Endodermal cell (in vitro differentiated cells): ENCODE data around the gene ATG9B. TPM values are rescaled to one million over a fixed set of nuclear protein-coding genes. Genes with fewer than 3 reads are reported as not detected.

Source experiments
- DNase-seq: peaks from one replicate; pipeline ENCODE4 v3.0.0-alpha.2; 2017
- H3K27ac ChIP-seq: 2 replicates; pipeline ENCODE4 v1.5.1; 2013; ENCODE audit warnings: mild to moderate bottlenecking, low read depth, low read length, moderate library complexity
- H3K27me3 ChIP-seq: 2 replicates; pipeline ENCODE4 v1.6.1; 2013; ENCODE audit warnings: mild to moderate bottlenecking, low read length, moderate library complexity; ENCODE audit not compliant: insufficient read depth, control insufficient read depth, poor library complexity, severe bottlenecking
- H3K36me3 ChIP-seq: 2 replicates; pipeline ENCODE4 v1.7.0; 2013; ENCODE audit warnings: mild to moderate bottlenecking, low read length, moderate library complexity; ENCODE audit not compliant: control insufficient read depth, insufficient read depth
- H3K4me1 ChIP-seq: one replicate; pipeline ENCODE4 v1.7.0; 2013; ENCODE audit warnings: low read length; ENCODE audit not compliant: control insufficient read depth, insufficient read depth
- H3K4me3 ChIP-seq: 2 replicates; pipeline ENCODE4 v1.5.1; 2013; ENCODE audit warnings: mild to moderate bottlenecking, low read length, moderate library complexity
- H3K9ac ChIP-seq: 2 replicates; pipeline ENCODE4 v1.6.1; 2013; ENCODE audit warnings: mild to moderate bottlenecking, low read length, moderate library complexity; ENCODE audit not compliant: poor library complexity, severe bottlenecking; ENCODE audit errors: extremely low read depth
- H3K9me3 ChIP-seq: 2 replicates; pipeline ENCODE4 v1.6.1; 2013; ENCODE audit warnings: mild to moderate bottlenecking, low read length, moderate library complexity; ENCODE audit not compliant: control insufficient read depth
- H3K27ac Mint-ChIP-seq: 2 replicates; pipeline ENCODE4 v1.8.0; 2020; ENCODE audit warnings: mixed read lengths
- H3K27me3 Mint-ChIP-seq: 2 replicates; pipeline ENCODE4 v1.8.0; 2021; ENCODE audit warnings: mild to moderate bottlenecking, mixed read lengths; ENCODE audit not compliant: insufficient read depth
- H3K36me3 Mint-ChIP-seq: 2 replicates; pipeline ENCODE4 v1.8.0; 2020; ENCODE audit warnings: low read depth, mixed read lengths
- H3K4me1 Mint-ChIP-seq: 2 replicates; pipeline ENCODE4 v1.8.0; 2020; ENCODE audit warnings: mixed read lengths
- H3K4me3 Mint-ChIP-seq: 2 replicates; pipeline ENCODE4 v1.8.0; 2020; ENCODE audit warnings: mild to moderate bottlenecking, moderate library complexity, mixed read lengths
- H3K9me3 Mint-ChIP-seq: 2 replicates; pipeline ENCODE4 v1.8.0; 2020; ENCODE audit warnings: mild to moderate bottlenecking, mixed read lengths
- CTCF ChIP-seq: fragments of 200-600 bp; sonication (generic); conservative IDR thresholded peaks from 2 replicates; pipeline ENCODE4 v1.5.0; 2021; ENCODE audit warnings: antibody characterized with exemption, mild to moderate bottlenecking
- WGBS, 2 experiments: methylation state at CpG; one replicate each; pipeline versions ENCODE4 v1.1.5 to v1.1.7; 2013; ENCODE audit warnings: missing lambda C conversion rate in 2 of 2, mixed read lengths in 1 of 2; ENCODE audit not compliant: insufficient coverage in 1 of 2, insufficient read length in 1 of 2; 5-methylcytosine and 5-hydroxymethylcytosine counted together
- total RNA-seq, 2 donors: library from RNA; stranded (reverse); fragmentation: NEBNext Ultra II Directional in 1 of 2; extraction: Animal tissue kit (Norgen Biotek cat#: 25700) in 1 of 2; gene quantifications; 2 replicates in 1 of 2; 3 replicates in 1 of 2; pipeline ENCODE4 v1.2.1, GENCODE V29; 2021

ATG9B gene
- total RNA-seq, 2 donors from 2014 or later, result 2.0 to 3.0 TPM

DNA sequence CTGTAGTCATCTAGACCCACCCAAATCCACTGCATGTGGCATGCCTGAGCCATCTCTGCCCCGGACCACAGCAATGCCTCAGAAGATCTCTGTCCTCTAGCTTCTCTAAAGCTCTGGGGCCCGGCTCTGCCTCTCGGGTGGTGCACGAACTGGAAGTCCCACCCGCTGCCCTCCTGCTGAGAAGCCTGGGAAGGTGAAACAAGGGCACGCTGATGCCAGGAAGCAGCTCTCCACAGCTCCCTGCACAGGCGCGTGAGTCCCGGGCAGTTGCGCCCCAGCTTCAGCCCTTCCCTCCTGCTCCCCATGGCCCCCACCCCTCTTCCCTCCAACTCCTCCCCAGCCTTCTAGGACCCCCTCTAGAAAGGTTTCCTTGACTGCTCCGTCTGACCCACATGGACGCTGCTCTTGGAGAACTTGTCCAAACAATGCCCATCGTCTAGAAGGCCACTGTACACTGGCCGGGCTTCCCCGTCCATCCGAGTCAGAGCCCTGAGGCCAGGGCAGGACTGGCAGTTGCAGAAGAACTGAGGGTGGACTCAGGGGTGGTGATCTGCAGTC lies 58.9 kb downstream of the ATG9B start:
- Histone ChIP-seq H3K4me3 (no peak overlapping the region), H3K27ac (no peak overlapping the region), H3K9me3 (no peaks in the 10 kb centered on the region), H3K4me1 (peaks cover 3% of the 10 kb centered on the region), H3K9ac (no peak overlapping the region), H3K27me3 (peaks cover 4% of the 10 kb centered on the region), H3K36me3 (no peaks in the 10 kb centered on the region)
- Mint-ChIP-seq H3K4me1 (peaks cover 6% of the 10 kb centered on the region), H3K27me3 (peaks cover 44% of the 10 kb centered on the region), H3K9me3 (no peaks in the 10 kb centered on the region), H3K4me3 (no peak overlapping the region), H3K27ac (no peak overlapping the region), H3K36me3 (no peaks in the 10 kb centered on the region)
- WGBS, 2 experiments, result 89 to 93% methylated on average over 12 to 16 of the region's 16 CpGs
- TF ChIP-seq CTCF, result no peak
- no peak for DNase-seq

Other genes with a start within 250 kb of the ATG9B start
- under 1 TPM; 0.31 to 0.35 TPM for gene TMEM176B, start 224.1 kb downstream of the ATG9B start, total RNA-seq
- not detected for gene TMEM176A, start 223.7 kb downstream of the ATG9B start, total RNA-seq
- gene AOC1, start 172.0 kb downstream of the ATG9B start, total RNA-seq, result not detected
- 1 to 10 TPM; 1.1 to 1.9 TPM for gene KCNH2, start 46.2 kb downstream of the ATG9B start, total RNA-seq
- 1 to 10 TPM; 2.3 to 9.1 TPM for gene NOS3, start 33.5 kb downstream of the ATG9B start, total RNA-seq
- 10 to 100 TPM; 35.9 to 37.2 TPM for gene ABCB8, start 4.0 kb upstream of the ATG9B start, total RNA-seq
- 1 to 10 TPM; 2.5 to 3.0 TPM for gene ASIC3, start 24.0 kb upstream of the ATG9B start, total RNA-seq
- 10 to 100 TPM; 22.2 to 25.2 TPM for gene CDK5, start 33.4 kb upstream of the ATG9B start, total RNA-seq
- gene SLC4A2, start 35.1 kb upstream of the ATG9B start, total RNA-seq, result 100 to 1,000 TPM; 265 to 284 TPM
- gene FASTK, start 56.3 kb upstream of the ATG9B start, total RNA-seq, result 10 to 100 TPM; 64.0 to 71.0 TPM
- 10 to 100 TPM; 48.1 to 52.6 TPM for gene TMUB1, start 59.0 kb upstream of the ATG9B start, total RNA-seq
- gene AGAP3, start 62.0 kb upstream of the ATG9B start, total RNA-seq, result 100 to 1,000 TPM; 113 to 116 TPM
- gene GBX1, start 143.2 kb upstream of the ATG9B start, total RNA-seq, result not detected
- not detected for gene ASB10, start 162.8 kb upstream of the ATG9B start, total RNA-seq
- gene H2BK1, start 186.0 kb upstream of the ATG9B start, total RNA-seq, result not detected
- gene ABCF2, start 202.7 kb upstream of the ATG9B start, total RNA-seq, result 10 to 100 TPM; 43.3 to 48.9 TPM
- 10 to 100 TPM; 31.9 to 35.6 TPM for gene CHPF2, start 208.0 kb upstream of the ATG9B start, total RNA-seq
- gene SMARCD3, start 224.2 kb upstream of the ATG9B start, total RNA-seq, result 10 to 100 TPM; 40.0 to 43.5 TPM